ENCODE results near the gene EFCAB6.

The EFCAB6 gene

GRCh38 chr22:43714104-43714503 is 98.0 kb downstream of the EFCAB6 start:
- no peak for TF ChIP-seq CTCF (IDR thresholded peaks at IDR 0.05; ENCODE audit: borderline replicate concordance, control extremely low read depth, extremely low read depth, insufficient read depth, missing control alignments)
- in situ Hi-C loops (cut with MboI; ENCODE audit: low sequenced_read_pairs, unreplicated experiment): no loop called here
- no peak for DNase-seq (ENCODE audit: low spot score)

GRCh38 chr22:43711681-43712080 is 100.4 kb downstream of the EFCAB6 start:
- no peak for TF ChIP-seq CTCF (IDR thresholded peaks at IDR 0.05; ENCODE audit: borderline replicate concordance, control extremely low read depth, extremely low read depth, insufficient read depth, missing control alignments)
- in situ Hi-C loops (cut with MboI; ENCODE audit: low sequenced_read_pairs, unreplicated experiment): no loop called here
- no peak for DNase-seq (ENCODE audit: low spot score)

- in situ Hi-C loops (cut with MboI; ENCODE audit: low sequenced_read_pairs, unreplicated experiment): no loop called here
- no peak for TF ChIP-seq CTCF (IDR thresholded peaks at IDR 0.05; ENCODE audit: borderline replicate concordance, control extremely low read depth, extremely low read depth, insufficient read depth, missing control alignments)
- no peak for DNase-seq (ENCODE audit: low spot score)
Measured at GRCh38 chr22:43707648-43708047, 104.5 kb downstream of the EFCAB6 start.

GRCh38 chr22:43706571-43707328 is 105.4 kb downstream of the EFCAB6 start:
- TF ChIP-seq CTCF (IDR thresholded peaks at IDR 0.05; ENCODE audit: borderline replicate concordance, control extremely low read depth, extremely low read depth, insufficient read depth, missing control alignments): no peak
- in situ Hi-C loops (cut with MboI; ENCODE audit: low sequenced_read_pairs, unreplicated experiment): no loop called here
- DNase-seq (ENCODE audit: low spot score): no peak

- no peak for TF ChIP-seq CTCF (IDR thresholded peaks at IDR 0.05; ENCODE audit: borderline replicate concordance, control extremely low read depth, extremely low read depth, insufficient read depth, missing control alignments)
- no peak for DNase-seq (ENCODE audit: low spot score)
- in situ Hi-C loops (cut with MboI; ENCODE audit: low sequenced_read_pairs, unreplicated experiment): no loop called here
Measured at GRCh38 chr22:43706151-43706550, 106.0 kb downstream of the EFCAB6 start.

GRCh38 chr22:43704051-43704450 is 108.1 kb downstream of the EFCAB6 start:
- in situ Hi-C loops (cut with MboI; ENCODE audit: low sequenced_read_pairs, unreplicated experiment): no loop called here
- no peak for TF ChIP-seq CTCF (IDR thresholded peaks at IDR 0.05; ENCODE audit: borderline replicate concordance, control extremely low read depth, extremely low read depth, insufficient read depth, missing control alignments)
- no peak for DNase-seq (ENCODE audit: low spot score)
